GM21447 (cell line): ENCODE results near the gene SLC41A2.
"Not testable (repeated sequence)": the region's sequence is repeated elsewhere in the genome, so short reads cannot be mapped to it uniquely, and the experiment has no call there.

Source experiments
- ATAC-seq: cut with Tn5 transposase; IDR thresholded peaks from one replicate; pipeline ENCODE4 v1.9.1; 2021; ENCODE audit not compliant: unreplicated experiment

The SLC41A2 gene, protein sequence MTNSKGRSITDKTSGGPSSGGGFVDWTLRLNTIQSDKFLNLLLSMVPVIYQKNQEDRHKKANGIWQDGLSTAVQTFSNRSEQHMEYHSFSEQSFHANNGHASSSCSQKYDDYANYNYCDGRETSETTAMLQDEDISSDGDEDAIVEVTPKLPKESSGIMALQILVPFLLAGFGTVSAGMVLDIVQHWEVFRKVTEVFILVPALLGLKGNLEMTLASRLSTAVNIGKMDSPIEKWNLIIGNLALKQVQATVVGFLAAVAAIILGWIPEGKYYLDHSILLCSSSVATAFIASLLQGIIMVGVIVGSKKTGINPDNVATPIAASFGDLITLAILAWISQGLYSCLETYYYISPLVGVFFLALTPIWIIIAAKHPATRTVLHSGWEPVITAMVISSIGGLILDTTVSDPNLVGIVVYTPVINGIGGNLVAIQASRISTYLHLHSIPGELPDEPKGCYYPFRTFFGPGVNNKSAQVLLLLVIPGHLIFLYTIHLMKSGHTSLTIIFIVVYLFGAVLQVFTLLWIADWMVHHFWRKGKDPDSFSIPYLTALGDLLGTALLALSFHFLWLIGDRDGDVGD

DNA sequence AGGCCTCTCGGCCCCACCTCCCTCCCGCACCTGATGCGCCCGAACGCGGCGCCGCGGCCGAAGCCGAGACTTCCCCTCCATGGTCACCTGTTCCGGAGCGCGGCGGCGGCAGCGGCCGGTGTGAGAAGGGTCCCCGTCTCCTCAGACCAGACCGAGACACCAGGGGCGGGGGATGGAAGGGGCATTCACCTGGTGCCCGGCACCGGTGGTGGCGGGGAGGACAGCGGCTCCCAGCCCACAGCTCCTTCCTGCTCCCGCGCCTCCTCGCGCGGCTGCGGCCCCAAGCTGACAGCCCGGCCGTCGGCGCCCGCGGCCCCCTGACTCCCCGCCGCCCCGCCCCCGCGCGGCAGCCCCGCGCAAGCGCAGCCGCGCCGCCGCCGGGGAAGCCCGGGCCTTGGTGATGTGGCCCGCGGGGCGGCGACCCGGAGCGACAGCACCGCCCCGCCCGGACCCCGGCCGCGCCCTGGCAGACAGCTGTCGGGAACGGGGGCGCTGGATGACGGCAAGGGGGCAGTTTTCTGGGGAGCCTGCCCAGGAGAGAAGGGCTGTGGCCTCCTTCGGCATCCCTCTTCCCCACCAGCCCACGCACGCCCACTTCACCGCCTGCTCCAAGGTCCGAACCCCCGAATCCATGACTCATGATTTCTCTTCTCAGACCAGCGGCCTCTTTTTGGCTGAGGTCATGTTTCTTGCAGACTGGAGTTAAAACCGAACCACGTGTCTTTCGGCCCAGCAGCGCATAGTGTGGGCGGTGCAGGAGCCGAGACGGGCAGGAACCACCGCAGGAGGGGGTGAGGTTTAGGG lies at the start of gene SLC41A2:
Gene SLC41A2, minus strand, starts transcription at position 290 of the 804 bp plus-strand sequence. CDS start 29,763 bp downstream, outside the sequence.
- ATAC-seq = peak; percentile 77

DNA sequence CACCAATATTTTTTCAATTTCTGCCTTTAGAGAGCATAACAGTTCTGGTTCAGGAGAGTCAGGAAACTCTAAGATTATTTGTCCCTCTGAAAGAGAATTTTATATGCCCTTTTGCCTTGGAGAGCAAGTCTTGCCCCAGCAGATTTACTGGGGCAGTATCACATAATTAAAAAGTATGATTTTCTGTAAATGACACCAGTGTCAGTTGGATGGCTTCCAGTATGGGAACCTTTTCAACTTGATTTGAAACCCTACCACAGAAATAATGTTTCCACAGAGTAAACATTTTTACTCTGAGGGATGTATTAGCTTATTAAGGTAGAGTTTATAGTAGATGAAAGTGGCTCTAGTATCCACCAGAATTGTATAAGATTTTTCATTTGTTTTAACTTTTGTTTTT lies 43.4 kb upstream of the SLC41A2 start:
- no peak for ATAC-seq

- no peak for ATAC-seq
These were observed 41.2 kb upstream of the SLC41A2 start for GRCh38 chr12:104999347-104999685.

GRCh38 chr12:104998423-104999346 lies 40.6 kb upstream of the SLC41A2 start:
- ATAC-seq = no peak

DNA sequence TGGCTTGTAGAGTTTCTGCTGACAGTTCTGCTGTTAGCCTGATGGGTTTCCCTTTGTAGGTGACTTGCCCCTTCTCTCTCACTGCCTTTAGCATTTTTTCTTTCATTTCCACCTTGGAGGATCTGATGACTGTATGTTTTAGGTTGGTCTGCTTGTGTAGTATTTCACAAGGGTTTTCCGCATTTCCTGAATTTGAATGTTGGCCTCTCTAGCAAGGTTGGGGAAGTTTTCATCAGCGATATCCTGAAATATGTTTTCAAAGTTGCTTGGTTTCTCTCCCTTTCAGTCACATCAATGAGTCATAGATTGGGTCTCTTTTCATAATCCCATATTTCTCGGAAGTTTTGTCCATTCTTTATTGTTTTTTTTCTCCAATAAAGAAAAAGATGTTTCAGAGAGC lies 39.5 kb upstream of the SLC41A2 start:
- no peak for ATAC-seq

DNA sequence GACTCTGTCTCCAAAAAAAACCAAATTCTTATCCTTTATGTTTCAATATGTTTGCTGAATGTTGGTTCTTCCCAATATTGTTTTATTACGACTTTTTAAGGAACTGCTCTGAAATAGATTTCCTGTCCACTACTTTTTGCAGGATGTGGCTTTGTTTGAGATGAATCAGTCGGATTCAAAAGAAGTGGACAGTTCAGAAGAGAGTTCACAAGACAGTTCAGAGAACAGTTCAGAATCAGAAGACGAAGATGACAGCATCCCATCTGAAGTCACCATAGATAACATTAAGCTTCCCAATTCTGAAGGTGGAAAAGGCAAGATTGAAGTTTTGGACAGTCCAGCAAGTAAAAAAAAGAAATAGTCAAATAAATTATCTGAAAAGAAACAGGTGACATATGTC lies 36.2 kb upstream of the SLC41A2 start:
- ATAC-seq = no peak

DNA sequence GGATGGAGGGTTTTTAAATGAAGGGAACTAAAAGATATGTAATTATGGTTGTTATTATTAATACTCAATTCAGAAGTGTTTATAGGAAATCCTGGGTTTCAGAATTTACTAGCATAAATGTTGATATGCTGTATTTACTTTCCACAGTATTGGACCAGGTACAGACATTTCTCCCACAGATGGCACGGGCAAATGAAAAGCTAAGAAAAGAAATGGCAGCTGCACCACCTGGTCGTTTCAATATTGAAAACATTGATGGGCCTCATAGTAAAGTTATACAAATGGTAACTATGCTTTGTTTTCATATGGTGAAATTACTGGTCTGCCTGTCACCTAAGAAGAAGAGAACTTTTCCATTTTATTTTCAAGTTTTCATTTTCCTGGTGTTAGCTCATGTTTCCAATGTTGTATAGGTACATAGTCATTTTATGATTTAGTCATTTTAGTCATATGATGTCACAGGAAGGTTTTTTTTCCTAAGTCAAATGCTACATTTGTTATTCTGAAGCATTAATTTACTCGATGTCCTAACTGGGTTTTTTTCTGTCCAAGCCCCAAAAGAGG lies 33.6 kb upstream of the SLC41A2 start:
- ATAC-seq = no peak

GRCh38 chr12:104990950-104991349 lies 32.9 kb upstream of the SLC41A2 start:
- no peak for ATAC-seq

DNA sequence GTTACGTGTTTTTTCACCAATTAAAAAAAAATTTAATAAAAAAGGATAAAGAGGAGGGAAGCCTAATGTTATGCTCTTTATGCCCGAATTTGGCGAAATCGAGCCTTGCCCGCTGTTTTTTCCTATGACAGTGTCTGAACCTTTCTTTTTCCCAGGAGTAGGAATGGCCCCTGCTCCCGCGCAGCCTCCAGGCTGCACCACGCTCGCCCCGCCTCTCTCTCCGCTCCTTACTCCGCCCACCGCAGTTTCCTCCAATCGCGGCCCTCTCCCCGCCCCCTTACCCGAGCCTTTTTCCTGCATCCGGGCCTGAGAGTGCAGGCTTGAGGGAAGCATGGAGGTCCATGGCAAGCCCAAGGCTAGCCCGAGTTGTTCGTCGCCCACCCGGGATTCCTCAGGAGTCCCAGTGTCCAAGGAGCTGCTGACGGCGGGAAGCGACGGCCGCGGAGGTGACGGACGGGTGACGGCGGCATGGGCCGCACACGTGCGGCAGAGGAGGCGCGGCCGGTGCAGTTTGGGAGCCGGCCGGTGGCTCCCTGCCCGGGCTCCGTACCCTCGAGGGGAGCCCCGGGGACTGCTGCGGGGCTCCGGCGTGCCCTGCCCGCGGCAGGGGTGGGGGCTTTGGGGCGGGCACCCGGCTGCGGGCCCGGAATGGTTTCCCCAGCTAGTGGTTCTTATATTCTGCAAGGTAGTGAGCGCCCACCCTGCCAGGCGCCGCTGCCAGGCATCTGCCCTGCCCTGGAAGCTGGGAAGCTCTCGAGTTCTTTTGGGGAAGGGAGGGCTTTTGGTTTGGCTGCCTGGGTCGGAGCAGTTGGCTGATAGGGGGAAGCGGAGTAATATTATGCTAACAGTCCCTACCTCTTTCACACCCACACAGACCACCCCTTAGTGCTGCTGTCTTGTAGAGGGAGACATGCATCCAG lies 28.2 kb upstream of the SLC41A2 start, which contains the start of gene NOPCHAP1:
Gene NOPCHAP1, plus strand, starts transcription at position 295 of the 920 bp plus-strand sequence. Its CDS starts 37 bp downstream, at position 332.
- ATAC-seq = peak; percentile 99

DNA sequence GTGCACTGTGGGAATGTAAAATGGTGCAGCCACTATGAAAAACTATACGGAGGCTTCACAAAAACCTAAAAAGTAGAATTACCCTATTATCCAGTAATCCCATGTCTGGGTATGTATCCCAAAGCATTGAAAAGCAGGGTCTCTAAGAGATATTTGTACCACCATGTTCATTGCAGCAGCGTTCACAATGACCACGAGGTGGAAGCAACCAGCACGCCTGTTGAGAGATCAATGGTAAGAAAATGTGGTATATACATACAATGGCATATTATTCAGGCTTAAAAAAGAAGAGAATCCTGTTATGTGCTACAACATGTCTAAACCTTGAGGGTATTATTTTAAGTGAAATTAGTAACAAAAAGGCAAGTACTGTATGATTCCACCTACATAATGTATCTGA lies 27.1 kb upstream of the SLC41A2 start:
- ATAC-seq = no peak

DNA sequence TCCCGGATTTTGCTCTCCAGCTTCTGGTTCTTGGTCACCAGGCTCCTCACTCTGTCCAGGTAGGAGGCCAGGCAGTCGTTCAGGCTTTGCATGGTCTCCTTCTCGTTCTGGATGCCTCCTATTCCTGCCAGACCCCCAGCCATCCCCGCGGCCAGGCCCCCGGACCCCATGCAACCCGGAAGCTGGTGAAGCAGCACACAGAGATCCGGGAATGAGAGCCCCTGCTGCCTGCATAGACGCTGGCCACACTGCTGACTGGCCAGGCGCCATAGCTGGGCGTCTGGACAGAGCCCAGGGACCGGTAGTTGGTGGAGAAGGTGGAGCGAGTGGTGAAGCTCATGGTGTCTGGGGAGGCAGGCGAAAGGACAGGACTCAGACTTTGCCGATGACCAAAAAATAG lies 19.6 kb upstream of the SLC41A2 start:
- not testable (repeated sequence) for ATAC-seq

GRCh38 chr12:104976703-104977102 lies 18.6 kb upstream of the SLC41A2 start:
- ATAC-seq = no peak

GRCh38 chr12:104975587-104976343 lies 17.7 kb upstream of the SLC41A2 start:
- no peak for ATAC-seq

GRCh38 chr12:104974626-104975290 lies 16.7 kb upstream of the SLC41A2 start:
- peak; percentile 99 for ATAC-seq

- no peak for ATAC-seq
These were observed 15.2 kb upstream of the SLC41A2 start for GRCh38 chr12:104973250-104973649.

DNA sequence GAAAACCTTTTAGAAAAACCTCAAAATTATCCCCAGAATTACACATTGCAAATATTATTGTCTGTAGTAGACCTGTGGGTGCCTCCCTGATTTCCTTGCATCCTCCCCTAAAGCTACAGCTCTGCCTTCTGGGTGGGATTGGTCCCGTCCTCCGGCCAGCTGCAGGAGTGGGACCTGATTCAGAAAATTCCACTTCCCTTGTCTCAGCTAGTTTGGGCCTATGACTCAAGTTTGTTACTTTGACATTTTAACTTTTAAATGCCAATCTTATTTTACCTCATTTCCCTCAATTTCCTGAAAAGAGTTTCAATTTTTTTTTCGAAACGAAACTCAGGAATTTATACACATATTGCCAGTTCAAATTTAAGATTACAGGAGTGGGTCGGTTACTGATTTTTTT lies 13.2 kb upstream of the SLC41A2 start:
- ATAC-seq = no peak

DNA sequence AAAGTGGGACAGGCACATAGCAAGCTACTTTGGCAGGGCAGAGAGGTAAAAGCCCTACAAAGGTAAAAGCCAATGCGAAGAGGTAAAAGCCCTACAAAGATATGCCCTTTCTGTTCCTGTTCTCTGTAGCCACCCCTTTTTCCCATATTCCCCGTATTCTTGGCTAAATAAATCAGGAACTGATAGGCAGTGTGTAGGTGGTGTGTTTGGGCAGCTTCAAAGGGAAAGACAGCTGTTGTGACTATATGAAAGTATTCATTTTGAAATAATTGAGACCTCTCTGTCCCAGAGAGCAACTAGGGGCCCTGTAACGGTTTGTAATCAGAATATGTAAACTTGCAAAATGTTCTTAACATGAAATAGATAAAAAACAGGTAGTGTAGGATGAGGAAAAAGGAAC lies 11.3 kb upstream of the SLC41A2 start:
- no peak for ATAC-seq

DNA sequence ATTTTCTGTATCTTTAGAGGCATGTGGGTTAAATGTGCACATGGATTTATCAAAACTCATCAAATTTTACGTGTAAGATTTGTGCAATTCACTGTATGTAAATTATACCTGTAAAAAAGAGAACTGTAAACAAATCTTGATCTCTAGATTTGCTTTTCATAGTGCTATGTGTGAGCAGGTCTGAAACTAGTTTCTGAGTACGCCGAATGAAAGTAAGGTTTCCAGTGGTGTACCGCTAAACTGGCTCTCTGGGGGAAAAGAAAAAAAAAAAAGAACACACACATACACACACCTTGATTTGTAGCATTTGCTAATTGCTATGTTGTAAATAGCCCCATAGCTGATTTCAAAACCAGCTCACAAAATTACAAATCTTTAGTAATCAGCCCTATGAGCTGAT lies 8.6 kb upstream of the SLC41A2 start:
- ATAC-seq = peak; percentile 84
